GM18507 (cell line): ENCODE results near the gene PARVG.
A peak's percentile ranks its signal among the peaks of the same experiment; 100 is the strongest.

Source experiments
- DNase-seq: peaks from one replicate; pipeline ENCODE4 v3.0.0; 2011; ENCODE audit warnings: low read depth; ENCODE audit not compliant: insufficient read length; ENCODE audit errors: extremely low spot score
- FAIRE-seq: peaks from 2 replicates; lab custom pipeline; 2011; peaks lifted over from hg19 to GRCh38; lab: Jason Lieb, UNC

The PARVG gene

GRCh38 chr22:44192098-44192815 lies 11.5 kb downstream of the PARVG start:
- FAIRE-seq (no peak), DNase-seq (no peak)

GRCh38 chr22:44192816-44193534 lies 12.2 kb downstream of the PARVG start:
- no peak for DNase-seq
- no peak for FAIRE-seq

GRCh38 chr22:44193535-44193891 lies 12.8 kb downstream of the PARVG start:
- DNase-seq, result no peak

GRCh38 chr22:44194569-44194968 lies 13.8 kb downstream of the PARVG start:
- FAIRE-seq, result no peak
- no peak for DNase-seq

More at GRCh38 chr22:44193535-44193891, 12.8 kb downstream of the PARVG start:
- no peak for FAIRE-seq

- FAIRE-seq (peak; percentile 78), DNase-seq (no peak)
Observed at GRCh38 chr22:44195189-44195871, 14.6 kb downstream of the PARVG start.

- no peak for FAIRE-seq
- DNase-seq, result no peak
Observed at GRCh38 chr22:44196241-44196640, 15.5 kb downstream of the PARVG start.

GRCh38 chr22:44196731-44197131 lies 16.0 kb downstream of the PARVG start:
- no peak for FAIRE-seq

GRCh38 chr22:44197271-44197670 lies 16.5 kb downstream of the PARVG start:
- FAIRE-seq (no peak), DNase-seq (no peak)

More at GRCh38 chr22:44196731-44197131, 16.0 kb downstream of the PARVG start:
- no peak for DNase-seq

GRCh38 chr22:44199164-44199563 lies 18.4 kb downstream of the PARVG start:
- DNase-seq, result no peak
- no peak for FAIRE-seq

GRCh38 chr22:44199866-44200265 lies 19.1 kb downstream of the PARVG start:
- FAIRE-seq, result no peak

GRCh38 chr22:44200451-44200850 lies 19.7 kb downstream of the PARVG start:
- DNase-seq (no peak), FAIRE-seq (no peak)

More at GRCh38 chr22:44199866-44200265, 19.1 kb downstream of the PARVG start:
- DNase-seq, result no peak

- FAIRE-seq (no peak), DNase-seq (no peak)
Observed at GRCh38 chr22:44200855-44201550, 20.3 kb downstream of the PARVG start.

- FAIRE-seq (no peak), DNase-seq (no peak)
Observed at GRCh38 chr22:44201665-44202064, 20.9 kb downstream of the PARVG start.

GRCh38 chr22:44202261-44202789 lies 21.6 kb downstream of the PARVG start:
- DNase-seq, result no peak
- FAIRE-seq, result no peak

- DNase-seq (no peak), FAIRE-seq (no peak)
Observed at GRCh38 chr22:44203203-44203602, 22.5 kb downstream of the PARVG start.

- no peak for FAIRE-seq
- DNase-seq, result no peak
Observed at GRCh38 chr22:44204739-44205515, 24.2 kb downstream of the PARVG start.

- DNase-seq, result no peak
- FAIRE-seq, result no peak
Observed at GRCh38 chr22:44205516-44206329, 25.0 kb downstream of the PARVG start.

- FAIRE-seq (no peak), DNase-seq (no peak)
Observed at GRCh38 chr22:44206330-44206645, 25.6 kb downstream of the PARVG start.
